ENCODE data around the gene HSPBP1. TPM values are rescaled to one million over a fixed set of nuclear protein-coding genes. Genes with fewer than 3 reads are reported as not detected.

The HSPBP1 gene
- total and polyA plus RNA-seq, 2 of the 13 experiments (the other 11 are each of a cell fraction or from before 2014, with no cell fraction given), result 22.3 to 33.7 TPM

DNA sequence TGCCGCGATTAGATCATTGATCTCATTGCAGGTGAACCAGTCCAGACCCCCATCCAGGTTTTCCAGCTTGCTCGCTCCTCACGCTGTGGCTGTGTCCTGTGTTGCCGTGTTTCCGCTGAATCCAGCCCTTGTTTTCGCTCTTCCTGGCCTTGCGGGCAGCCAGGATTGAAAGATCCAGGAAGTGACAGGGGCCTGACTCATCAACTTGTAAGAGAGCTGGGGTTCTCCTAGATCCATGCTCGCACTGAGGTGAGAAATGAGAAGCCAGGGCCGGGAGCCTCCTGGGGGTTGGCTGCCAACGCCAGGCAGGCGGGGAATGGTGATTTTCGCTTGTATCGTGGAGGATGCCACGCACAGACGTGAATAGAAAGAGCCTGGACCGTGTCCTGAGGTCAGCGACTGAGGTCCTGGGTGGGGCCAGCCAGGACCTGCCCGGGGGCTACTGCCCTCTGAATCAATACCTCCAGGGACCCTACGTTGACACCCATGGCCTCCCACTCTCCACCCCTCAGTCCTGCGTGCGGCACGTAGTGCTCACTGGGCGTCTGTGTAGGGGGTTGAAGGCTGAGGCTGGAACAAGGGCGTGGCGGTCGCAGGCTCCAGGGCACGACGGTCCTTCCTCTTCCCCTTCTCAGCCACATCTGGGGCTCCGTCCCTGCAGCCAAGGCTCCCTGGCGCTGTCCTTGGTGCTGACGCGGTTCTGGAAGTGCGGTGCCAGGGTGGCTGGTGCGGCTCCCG is 63.3 kb downstream of the HSPBP1 start (continued):
- peak; percentile 70 for TF ChIP-seq RBFOX2 (IDR thresholded peaks at IDR 0.05; ENCODE audit: low read depth, low read length)
- TF ChIP-seq PAWR (CRISPR knock-in tag; IDR thresholded peaks at IDR 0.05; ENCODE audit: borderline replicate concordance), result peak; percentile 87; the same call in 1 of the 2 replicates
- TF ChIP-seq ZNF350 (CRISPR knock-in tag; IDR thresholded peaks at IDR 0.05; ENCODE audit: borderline replicate concordance, low read depth), result peak; percentile 82
- TF ChIP-seq PRPF4 (IDR thresholded peaks at IDR 0.05; ENCODE audit: low read depth, low read length, poor library complexity, severe bottlenecking), result no peak
- TF ChIP-seq, protein P1, sequence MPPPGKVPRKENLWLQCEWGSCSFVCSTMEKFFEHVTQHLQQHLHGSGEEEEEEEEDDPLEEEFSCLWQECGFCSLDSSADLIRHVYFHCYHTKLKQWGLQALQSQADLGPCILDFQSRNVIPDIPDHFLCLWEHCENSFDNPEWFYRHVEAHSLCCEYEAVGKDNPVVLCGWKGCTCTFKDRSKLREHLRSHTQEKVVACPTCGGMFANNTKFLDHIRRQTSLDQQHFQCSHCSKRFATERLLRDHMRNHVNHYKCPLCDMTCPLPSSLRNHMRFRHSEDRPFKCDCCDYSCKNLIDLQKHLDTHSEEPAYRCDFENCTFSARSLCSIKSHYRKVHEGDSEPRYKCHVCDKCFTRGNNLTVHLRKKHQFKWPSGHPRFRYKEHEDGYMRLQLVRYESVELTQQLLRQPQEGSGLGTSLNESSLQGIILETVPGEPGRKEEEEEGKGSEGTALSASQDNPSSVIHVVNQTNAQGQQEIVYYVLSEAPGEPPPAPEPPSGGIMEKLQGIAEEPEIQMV (CRISPR knock-in tag; IDR thresholded peaks at IDR 0.05; ENCODE audit: low read depth), result peak; percentile 74; the same call in 1 of the 2 replicates
- TF ChIP-seq, protein P2, sequence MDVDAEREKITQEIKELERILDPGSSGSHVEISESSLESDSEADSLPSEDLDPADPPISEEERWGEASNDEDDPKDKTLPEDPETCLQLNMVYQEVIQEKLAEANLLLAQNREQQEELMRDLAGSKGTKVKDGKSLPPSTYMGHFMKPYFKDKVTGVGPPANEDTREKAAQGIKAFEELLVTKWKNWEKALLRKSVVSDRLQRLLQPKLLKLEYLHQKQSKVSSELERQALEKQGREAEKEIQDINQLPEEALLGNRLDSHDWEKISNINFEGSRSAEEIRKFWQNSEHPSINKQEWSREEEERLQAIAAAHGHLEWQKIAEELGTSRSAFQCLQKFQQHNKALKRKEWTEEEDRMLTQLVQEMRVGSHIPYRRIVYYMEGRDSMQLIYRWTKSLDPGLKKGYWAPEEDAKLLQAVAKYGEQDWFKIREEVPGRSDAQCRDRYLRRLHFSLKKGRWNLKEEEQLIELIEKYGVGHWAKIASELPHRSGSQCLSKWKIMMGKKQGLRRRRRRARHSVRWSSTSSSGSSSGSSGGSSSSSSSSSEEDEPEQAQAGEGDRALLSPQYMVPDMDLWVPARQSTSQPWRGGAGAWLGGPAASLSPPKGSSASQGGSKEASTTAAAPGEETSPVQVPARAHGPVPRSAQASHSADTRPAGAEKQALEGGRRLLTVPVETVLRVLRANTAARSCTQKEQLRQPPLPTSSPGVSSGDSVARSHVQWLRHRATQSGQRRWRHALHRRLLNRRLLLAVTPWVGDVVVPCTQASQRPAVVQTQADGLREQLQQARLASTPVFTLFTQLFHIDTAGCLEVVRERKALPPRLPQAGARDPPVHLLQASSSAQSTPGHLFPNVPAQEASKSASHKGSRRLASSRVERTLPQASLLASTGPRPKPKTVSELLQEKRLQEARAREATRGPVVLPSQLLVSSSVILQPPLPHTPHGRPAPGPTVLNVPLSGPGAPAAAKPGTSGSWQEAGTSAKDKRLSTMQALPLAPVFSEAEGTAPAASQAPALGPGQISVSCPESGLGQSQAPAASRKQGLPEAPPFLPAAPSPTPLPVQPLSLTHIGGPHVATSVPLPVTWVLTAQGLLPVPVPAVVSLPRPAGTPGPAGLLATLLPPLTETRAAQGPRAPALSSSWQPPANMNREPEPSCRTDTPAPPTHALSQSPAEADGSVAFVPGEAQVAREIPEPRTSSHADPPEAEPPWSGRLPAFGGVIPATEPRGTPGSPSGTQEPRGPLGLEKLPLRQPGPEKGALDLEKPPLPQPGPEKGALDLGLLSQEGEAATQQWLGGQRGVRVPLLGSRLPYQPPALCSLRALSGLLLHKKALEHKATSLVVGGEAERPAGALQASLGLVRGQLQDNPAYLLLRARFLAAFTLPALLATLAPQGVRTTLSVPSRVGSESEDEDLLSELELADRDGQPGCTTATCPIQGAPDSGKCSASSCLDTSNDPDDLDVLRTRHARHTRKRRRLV (CRISPR knock-in tag; IDR thresholded peaks at IDR 0.05), result peak; percentile 68
- TF ChIP-seq, protein P3, sequence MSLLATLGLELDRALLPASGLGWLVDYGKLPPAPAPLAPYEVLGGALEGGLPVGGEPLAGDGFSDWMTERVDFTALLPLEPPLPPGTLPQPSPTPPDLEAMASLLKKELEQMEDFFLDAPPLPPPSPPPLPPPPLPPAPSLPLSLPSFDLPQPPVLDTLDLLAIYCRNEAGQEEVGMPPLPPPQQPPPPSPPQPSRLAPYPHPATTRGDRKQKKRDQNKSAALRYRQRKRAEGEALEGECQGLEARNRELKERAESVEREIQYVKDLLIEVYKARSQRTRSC (CRISPR knock-in tag; IDR thresholded peaks at IDR 0.05; ENCODE audit: low read depth), result no peak
- TF ChIP-seq SMARCE1 (IDR thresholded peaks at IDR 0.05; ENCODE audit: borderline replicate concordance), result no peak
- TF ChIP-seq, protein P4, sequence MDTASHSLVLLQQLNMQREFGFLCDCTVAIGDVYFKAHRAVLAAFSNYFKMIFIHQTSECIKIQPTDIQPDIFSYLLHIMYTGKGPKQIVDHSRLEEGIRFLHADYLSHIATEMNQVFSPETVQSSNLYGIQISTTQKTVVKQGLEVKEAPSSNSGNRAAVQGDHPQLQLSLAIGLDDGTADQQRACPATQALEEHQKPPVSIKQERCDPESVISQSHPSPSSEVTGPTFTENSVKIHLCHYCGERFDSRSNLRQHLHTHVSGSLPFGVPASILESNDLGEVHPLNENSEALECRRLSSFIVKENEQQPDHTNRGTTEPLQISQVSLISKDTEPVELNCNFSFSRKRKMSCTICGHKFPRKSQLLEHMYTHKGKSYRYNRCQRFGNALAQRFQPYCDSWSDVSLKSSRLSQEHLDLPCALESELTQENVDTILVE (CRISPR knock-in tag; IDR thresholded peaks at IDR 0.05), result peak; percentile 78
- TF ChIP-seq, protein P5, sequence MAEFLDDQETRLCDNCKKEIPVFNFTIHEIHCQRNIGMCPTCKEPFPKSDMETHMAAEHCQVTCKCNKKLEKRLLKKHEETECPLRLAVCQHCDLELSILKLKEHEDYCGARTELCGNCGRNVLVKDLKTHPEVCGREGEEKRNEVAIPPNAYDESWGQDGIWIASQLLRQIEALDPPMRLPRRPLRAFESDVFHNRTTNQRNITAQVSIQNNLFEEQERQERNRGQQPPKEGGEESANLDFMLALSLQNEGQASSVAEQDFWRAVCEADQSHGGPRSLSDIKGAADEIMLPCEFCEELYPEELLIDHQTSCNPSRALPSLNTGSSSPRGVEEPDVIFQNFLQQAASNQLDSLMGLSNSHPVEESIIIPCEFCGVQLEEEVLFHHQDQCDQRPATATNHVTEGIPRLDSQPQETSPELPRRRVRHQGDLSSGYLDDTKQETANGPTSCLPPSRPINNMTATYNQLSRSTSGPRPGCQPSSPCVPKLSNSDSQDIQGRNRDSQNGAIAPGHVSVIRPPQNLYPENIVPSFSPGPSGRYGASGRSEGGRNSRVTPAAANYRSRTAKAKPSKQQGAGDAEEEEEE (CRISPR knock-in tag; IDR thresholded peaks at IDR 0.05; ENCODE audit: borderline replicate concordance), result no peak
- no peak for TF ChIP-seq HNRNPK (IDR thresholded peaks at IDR 0.05; ENCODE audit: low read depth, low read length, poor library complexity, severe bottlenecking)
- TF ChIP-seq, protein P6, sequence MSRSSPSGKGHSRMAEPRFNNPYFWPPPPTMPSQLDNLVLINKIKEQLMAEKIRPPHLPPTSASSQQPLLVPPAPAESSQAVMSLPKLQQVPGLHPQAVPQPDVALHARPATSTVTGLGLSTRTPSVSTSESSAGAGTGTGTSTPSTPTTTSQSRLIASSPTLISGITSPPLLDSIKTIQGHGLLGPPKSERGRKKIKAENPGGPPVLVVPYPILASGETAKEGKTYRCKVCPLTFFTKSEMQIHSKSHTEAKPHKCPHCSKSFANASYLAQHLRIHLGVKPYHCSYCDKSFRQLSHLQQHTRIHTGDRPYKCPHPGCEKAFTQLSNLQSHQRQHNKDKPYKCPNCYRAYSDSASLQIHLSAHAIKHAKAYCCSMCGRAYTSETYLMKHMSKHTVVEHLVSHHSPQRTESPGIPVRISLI (CRISPR knock-in tag; IDR thresholded peaks at IDR 0.05; ENCODE audit: borderline replicate concordance), result no peak
- TF ChIP-seq REL (CRISPR knock-in tag; conservative IDR thresholded peaks at IDR 0.05), result peak; percentile 77; the same call in 1 of the 2 replicates
- no peak for TF ChIP-seq NFYB (CRISPR knock-in tag; IDR thresholded peaks at IDR 0.05)
- TF ChIP-seq NR2F2 (IDR thresholded peaks at IDR 0.05; ENCODE audit: borderline replicate concordance, low read depth), result no peak; the same call in 1 of the 2 replicates
- TF ChIP-seq NFE2 (CRISPR knock-in tag; IDR thresholded peaks at IDR 0.05), result 0 out of 2 replicates have a peak, but pooled peaks have one; percentile 27

Measured in HepG2 (cell line).